Activated CD4-positive, alpha-beta T cell treated with anti-CD3 and anti-CD28 coated beads, Interleukin-2, Interleukin-4, amounts not matched to agents 100 ng/mL and 50 ng/mL, durations not matched to agents 16 hours and 8 hours (primary cell): ENCODE results near the gene GALNT16.
"Not testable (repeated sequence)": the region's sequence is repeated elsewhere in the genome, so short reads cannot be mapped to it uniquely, and the experiment has no call there.

Experiments used
- DNase-seq: peaks from one replicate; pipeline ENCODE4 v3.0.0-alpha.2; 2020; ENCODE audit warnings: low spot score

The GALNT16 gene

DNA sequence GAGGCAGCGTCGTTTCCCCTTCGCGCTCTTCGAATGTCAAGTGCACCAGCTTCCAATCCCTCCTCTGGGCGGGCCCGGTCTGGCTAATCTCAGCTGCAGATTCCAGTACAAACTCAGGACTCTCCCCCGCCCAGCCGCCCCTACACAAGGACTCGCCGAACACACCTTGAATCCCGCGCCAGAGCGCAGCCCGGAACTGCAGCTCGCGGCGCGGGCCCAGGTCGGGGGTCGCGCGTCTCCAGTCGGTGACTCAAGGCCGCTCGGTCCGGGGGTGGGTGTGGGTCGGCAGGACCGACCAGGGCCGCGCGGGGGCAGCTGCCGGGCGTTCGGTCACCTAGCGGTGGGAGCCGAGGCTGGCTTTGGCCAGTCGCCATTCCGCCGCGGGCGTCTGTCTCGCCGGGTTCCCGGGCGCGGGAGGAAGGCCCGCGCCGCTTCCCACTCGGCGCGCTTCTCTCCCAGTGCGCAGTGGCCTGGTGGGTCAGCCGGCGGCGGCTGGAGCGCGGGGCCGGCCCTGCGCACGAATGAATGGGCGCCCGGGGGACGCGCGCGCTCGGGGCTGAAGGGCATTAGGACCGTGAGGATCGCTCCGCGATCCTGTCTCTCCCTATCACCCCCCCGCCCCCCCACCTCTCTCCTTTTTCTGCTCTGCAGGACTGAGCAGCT is at the start of gene GALNT16:
Gene GALNT16, plus strand, starts transcription at position 632 of the 663 bp plus-strand sequence. CDS start 133 bp downstream, outside the sequence.
- no peak for DNase-seq

GRCh38 chr14:69214393-69214792 is 45.6 kb upstream of the GALNT16 start:
- no peak for DNase-seq

DNA sequence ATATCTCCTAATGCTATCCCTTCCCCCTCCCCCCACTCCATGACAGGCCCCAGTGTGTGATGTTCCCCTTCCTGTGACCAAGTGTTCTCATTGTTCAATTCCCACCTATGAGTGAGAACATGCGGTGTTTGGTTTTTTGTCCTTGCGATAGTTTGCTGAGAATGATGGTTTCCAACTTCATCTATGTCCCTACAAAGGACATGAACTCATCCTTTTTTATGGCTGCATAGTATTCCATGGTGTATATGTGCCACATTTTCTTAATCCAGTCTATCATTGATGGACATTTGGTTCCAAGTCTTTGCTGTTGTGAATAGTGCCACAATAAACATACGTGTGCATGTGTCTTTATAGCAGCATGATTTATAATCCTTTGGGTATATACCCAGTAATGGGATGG is 42.3 kb upstream of the GALNT16 start:
- DNase-seq, result not testable (repeated sequence)

DNA sequence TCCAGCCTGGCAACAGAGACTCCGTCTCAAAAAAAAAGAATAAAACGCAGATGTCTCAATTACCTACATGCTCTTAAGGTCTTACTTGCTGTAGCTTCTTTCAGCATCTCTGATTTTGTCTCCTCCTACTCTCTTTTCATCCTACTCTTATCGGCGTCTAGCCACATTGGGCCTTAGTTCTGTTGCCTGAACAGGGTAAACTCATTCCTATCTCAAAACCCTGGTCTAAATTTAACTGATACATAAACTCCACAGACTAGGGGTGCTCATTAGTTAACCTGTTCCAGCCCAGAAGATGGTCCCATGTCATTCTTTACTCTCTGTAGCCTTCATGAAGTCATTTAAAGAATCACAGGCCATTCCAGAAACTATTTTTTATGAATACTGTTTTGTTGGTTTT is 35.0 kb upstream of the GALNT16 start:
- no peak for DNase-seq

DNA sequence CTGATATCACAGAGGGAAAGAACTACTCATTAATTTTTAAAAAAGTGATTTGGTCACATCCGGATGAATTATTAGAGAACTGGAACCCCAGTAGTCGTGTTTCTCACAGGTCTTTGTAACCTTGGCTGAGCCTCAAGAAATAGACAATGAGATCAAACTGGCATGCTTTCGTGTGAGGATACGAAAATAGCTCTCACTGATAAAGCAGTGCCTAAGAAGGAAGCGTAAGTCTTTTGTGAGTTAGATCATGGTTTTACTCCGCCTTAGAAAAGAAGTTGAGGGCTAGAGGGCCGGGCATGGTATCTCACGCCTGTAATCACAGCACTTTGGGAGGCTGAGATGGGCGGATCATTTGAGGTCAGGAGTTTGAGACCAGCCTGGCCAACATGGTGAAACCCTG is 33.8 kb upstream of the GALNT16 start:
- DNase-seq, result no peak

GRCh38 chr14:69226736-69227135 is 33.2 kb upstream of the GALNT16 start:
- no peak for DNase-seq

DNA sequence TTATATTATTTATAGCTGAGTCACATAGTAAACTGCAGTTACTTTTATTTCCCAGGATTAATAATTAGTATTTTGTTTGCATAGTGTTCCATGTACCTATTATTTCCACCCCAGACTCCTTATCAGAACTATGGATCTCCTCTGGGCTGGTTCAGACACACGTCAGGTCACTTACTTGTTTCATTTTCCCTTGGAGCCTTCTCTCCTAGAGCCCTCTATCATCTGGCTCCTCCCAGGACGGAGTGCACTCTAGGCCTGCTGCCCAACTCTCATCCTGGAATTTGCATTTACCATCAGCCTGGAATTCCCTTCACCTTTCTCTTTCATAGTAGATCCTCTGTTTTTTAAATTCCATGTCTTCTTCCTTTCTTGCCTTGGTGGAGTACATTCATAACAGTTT is 28.5 kb upstream of the GALNT16 start:
- DNase-seq, result no peak

- no peak for DNase-seq
Observed at GRCh38 chr14:69232388-69232787, 27.6 kb upstream of the GALNT16 start.

- no peak for DNase-seq
Observed at GRCh38 chr14:69234106-69234505, 25.9 kb upstream of the GALNT16 start.

GRCh38 chr14:69235708-69236107 is 24.2 kb upstream of the GALNT16 start:
- DNase-seq, result peak; percentile 9

GRCh38 chr14:69237142-69237541 is 22.8 kb upstream of the GALNT16 start:
- no peak for DNase-seq

DNA sequence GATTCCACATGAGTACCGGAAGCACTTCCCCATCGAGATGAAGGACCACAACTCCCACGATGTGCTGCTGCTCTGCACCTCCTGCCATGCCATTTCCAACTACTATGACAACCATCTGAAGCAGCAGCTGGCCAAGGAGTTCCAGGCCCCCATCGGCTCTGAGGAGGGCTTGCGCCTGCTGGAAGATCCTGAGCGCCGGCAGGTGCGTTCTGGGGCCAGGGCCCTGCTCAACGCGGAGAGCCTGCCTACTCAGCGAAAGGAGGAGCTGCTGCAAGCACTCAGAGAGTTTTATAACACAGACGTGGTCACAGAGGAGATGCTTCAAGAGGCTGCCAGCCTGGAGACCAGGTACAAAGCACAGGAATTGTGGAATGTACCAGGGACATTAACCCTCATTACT is 22.4 kb upstream of the GALNT16 start:
- no peak for DNase-seq

DNA sequence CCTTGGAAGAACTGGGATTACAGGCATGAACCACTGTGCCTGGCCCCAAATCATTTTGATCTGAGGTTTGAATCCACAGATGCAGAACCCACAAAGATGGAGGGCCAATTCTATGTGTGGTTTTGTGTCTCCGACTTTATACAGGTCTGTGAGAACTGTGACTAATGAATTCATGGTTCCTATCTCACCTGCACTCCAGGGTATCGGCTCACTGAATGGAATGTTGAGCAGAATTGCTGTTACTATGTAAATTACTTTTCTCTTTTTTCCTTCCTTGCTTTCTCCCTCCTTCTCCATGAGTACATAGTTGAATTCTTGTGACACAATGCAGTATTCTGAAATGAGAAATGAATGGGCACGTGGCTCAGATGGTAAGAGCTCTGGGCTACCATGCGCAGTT is 21.1 kb upstream of the GALNT16 start:
- DNase-seq, result no peak

DNA sequence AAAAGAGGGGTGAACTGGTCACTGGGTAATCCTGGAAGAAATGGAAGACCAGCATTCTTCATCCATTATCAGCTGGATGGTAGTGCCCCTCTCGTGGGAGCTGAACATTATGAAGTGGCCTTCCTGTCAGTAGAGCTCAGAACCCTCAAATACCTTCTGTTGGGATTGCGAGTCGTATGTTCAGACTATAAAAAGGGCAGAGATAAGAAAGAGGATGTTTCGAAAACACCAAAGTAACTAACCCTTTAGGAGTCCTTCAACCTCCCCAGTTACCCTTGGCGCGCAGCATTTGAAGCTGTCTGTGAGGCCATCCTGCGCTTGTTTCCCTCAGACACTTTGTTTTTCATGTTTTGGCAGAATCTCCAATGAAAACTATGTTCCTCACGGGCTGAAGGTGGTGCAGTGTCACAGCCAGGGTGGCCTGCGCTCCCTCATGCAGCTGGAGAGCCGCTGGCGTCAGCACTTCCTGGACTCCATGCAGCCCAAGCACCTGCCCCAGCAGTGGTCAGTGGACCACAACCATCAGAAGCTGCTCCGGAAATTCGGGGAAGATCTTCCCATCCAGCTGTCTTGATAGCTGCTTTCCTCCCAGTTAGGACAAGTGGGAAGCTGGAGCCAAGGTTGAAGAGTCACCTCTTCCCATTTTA is 19.3 kb upstream of the GALNT16 start:
- no peak for DNase-seq

DNA sequence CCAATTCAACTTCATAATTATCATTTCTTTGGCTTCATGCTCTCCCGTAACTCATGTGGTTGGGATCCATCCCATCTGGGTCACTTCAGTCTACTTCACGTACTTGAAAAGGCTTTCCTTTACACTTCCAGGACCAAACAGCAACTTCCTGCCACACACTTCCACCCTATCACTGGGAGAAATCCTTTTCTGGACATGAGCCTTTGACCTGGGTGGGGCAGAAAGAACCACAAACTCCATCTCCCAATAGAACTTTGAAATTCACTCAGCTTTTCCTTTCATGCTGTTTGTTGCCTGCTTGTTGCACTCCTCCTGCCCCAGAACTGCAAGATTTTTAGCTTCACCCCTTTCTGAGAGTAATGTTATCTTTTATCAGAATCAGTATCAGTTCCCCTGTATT is 18.4 kb upstream of the GALNT16 start:
- DNase-seq, result no peak

- peak; percentile 59 for DNase-seq
Observed at GRCh38 chr14:69242311-69243224, 17.4 kb upstream of the GALNT16 start.

- no peak for DNase-seq
Observed at GRCh38 chr14:69244946-69245345, 15.0 kb upstream of the GALNT16 start.

GRCh38 chr14:69246331-69246730 is 13.6 kb upstream of the GALNT16 start:
- no peak for DNase-seq

- DNase-seq, result no peak
Observed at GRCh38 chr14:69247676-69248440, 12.1 kb upstream of the GALNT16 start.

GRCh38 chr14:69249603-69250002 is 10.4 kb upstream of the GALNT16 start:
- DNase-seq, result no peak

DNA sequence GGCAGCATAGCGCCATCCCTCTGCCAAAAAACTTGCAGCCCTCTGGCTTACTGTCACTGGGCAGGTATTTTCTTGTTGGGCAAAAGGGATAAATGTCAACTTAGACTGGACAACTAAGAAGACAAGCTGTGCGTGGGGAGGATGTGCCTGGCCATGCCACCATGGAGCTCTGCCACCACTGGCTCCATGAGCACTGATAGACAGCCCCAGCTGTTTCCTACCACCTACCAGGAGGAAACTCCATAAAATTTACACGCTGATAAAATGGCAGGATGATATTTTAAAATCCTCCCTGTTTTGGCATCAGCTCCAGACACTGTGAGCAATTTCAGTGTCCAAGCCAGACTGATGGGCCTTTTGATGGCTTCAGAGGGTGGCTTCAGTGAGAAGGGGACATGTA is 7.1 kb upstream of the GALNT16 start:
- DNase-seq, result no peak

DNA sequence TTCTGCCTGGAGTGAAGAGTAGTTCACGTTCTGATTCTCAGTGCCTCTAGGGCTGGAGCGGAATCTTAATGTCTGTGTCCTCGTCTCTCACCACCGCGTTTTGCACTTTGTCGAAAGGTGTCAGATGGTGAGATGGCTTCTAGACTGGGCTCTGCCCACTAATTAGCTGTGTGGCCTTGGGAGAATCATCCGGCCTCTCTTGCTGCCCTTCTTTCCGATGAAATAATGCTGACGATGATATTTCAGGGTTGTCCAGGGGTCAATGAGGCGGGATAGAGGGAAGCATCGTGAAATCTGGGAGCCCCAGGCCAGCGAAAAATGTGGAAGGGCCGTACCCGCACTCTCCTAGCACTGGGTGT is 811 bp upstream of the GALNT16 start:
- no peak for DNase-seq
